ENCODE results near the gene ITPR3.

DNA sequence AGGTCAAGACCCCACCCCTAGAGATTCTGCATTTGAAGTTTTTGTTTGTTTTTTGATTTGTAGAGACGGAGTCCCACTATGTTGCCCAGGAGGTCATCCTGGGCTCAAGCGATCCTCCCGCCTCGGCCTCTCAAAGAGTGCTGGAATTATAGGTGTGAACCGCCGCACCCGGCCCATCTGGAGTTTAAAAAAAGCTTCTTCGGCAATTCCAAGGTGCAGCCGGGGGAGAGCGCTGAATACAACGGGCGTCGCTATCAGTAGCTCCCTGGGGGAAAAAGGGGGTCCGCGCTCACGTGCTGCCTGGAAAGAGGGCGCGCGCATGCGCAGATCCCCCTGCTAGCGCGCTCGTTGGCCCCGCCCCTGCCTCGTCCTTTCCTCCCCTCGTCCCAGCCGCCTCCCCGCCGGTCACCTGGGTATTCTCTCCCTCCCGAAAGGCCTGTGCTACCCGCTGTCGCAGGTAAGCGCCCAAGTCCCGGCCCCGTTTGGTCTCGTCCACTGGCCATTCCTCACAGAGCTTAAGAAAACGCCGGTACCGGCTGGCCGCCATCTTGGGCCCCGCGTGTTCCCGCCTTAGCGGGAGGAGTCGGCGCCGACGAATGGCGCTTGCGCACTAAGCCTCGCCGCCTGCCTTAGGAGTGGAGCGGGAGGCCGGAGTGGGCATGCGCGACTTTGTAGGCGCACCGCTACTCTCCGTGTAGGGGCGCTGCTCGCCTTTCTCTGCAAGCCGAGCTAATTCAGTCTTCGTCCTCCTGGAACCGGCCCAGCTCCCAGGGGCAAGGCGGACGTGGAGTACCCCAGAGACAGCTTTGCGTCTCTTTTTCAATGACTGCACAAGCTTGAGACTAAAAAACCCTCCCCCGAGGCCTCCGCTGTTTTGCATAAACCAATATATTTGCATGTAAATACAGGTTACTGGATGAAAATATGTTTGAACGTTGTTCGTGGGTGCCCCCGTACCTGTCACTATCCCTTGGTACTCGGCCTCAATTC, 90.3 kb downstream of the ITPR3 start, which contains the start of gene UQCC2:
- peak; percentile 54 to 78 for TF ChIP-seq POLR2AphosphoS5 (IDR thresholded peaks at IDR 0.05)
- TF ChIP-seq CTCF (IDR thresholded peaks at IDR 0.05), result peak; percentile 37 to 89 (median 68)
- TF ChIP-seq POLR2A (IDR thresholded peaks at IDR 0.05), result peak in 2 of 4 donors; percentile 60 to 83
